Ovary (tissue), 9 donors: Measurements from ENCODE around the gene DAAM2. TPM values are rescaled to one million over a fixed set of nuclear protein-coding genes. Genes with fewer than 3 reads are reported as not detected.

Experiments used
- DNase-seq, 5 donors: peaks; one replicate each; pipeline ENCODE4 v3.0.0-alpha.2; 2019 to 2020
- H3K27ac ChIP-seq, 2 donors: fragments of 200-600 bp; one replicate each; pipeline versions ENCODE4 v1.5.1 to v1.8.0; 2019 to 2022
- H3K27me3 ChIP-seq: fragments of 200-600 bp; one replicate; pipeline ENCODE4 v1.8.0; 2022
- H3K36me3 ChIP-seq: fragments of 200-600 bp; sonication (generic); one replicate; pipeline ENCODE4 v1.5.1; 2019
- H3K4me1 ChIP-seq: one replicate; pipeline ENCODE4 v1.8.1; 2013; ENCODE audit warnings: mild to moderate bottlenecking, moderate library complexity; ENCODE audit not compliant: insufficient read depth
- H3K4me3 ChIP-seq: fragments of 200-600 bp; sonication (generic); one replicate; pipeline ENCODE4 v1.5.1; 2017
- H3K9me3 ChIP-seq, 2 donors: fragments of 200-600 bp in 1 of 2; sonication (generic) in 1 of 2; one replicate each; pipeline versions ENCODE4 v1.5.1 to v1.8.1; 2013 to 2019; ENCODE audit warnings: mild to moderate bottlenecking in 1 of 2, moderate library complexity in 1 of 2
- CTCF ChIP-seq, 3 donors: fragments of 450-650 bp in 2 of 3; fragments of 200-600 bp in 1 of 3; IDR thresholded peaks; one replicate each; pipeline versions ENCODE4 v1.5.1 to v1.8.0; 2016 to 2022; ENCODE audit warnings: antibody characterized with exemption in 3 of 3, mild to moderate bottlenecking in 1 of 3
- EP300 ChIP-seq: sonication (generic); formaldehyde crosslinking; IDR thresholded peaks from one replicate; pipeline ENCODE4 v1.6.1; 2017; ENCODE audit warnings: antibody characterized with exemption
- POLR2A ChIP-seq: fragments of 450-650 bp; IDR thresholded peaks from one replicate; pipeline ENCODE4 v1.6.1; 2017; ENCODE audit warnings: antibody characterized with exemption, mild to moderate bottlenecking, moderate library complexity
- WGBS, 3 donors: extraction: QIAGEN DNeasy Blood & Tissue Kit in 1 of 3; methylation state at CpG; one replicate each; pipeline versions ENCODE4 v1.1.5 to v1.1.7; 2013 to 2017; 5-methylcytosine and 5-hydroxymethylcytosine counted together
- intact Hi-C, 4 donors: fragments of 100-400 bp; cut with DNase I; formaldehyde crosslinking; loops; one replicate each; pipeline versions ENCODE4 v1.11.0 to v1.15.1; 2022 to 2023
- polyA plus RNA-seq, 2 donors: library from polyadenylated mRNA; stranded (reverse); fragments of 200-250 nt in 1 of 2; fragments of 350-450 nt in 1 of 2; fragmentation: Illumina TruSeq in 1 of 2; extraction: RNeasy Lipid Tissue Mini Kit (QIAGEN cat#74804) in 1 of 2; gene quantifications; one replicate each; pipeline ENCODE4 v1.2.3, GENCODE V29; 2013 to 2014
- total RNA-seq, 7 donors: library from RNA; depleted of rRNA in 2 of 7; stranded (reverse); fragments of >200 nt in 2 of 7; fragmentation: NEBNext Ultra II Directional in 3 of 7; extraction: Animal tissue kit (Norgen Biotek cat#: 25700) in 3 of 7; gene quantifications; one replicate each; pipeline versions ENCODE4 v1.1.0 to v1.2.4, GENCODE V29; 2016 to 2023
- donor health status: DM: no; HTN: no; CAD: no; lungs with moderate emphysema.
- donor health status: DM: no; HTN: no; CAD: no.
- donor health status: Bipolar disorder and iron deficiency.
- donor health status: DM: yes; HTN: yes; CAD: no.
- donor health status: DM: no; HTN: no; CAD: no.
- donor health status: DM: yes; HTN: yes; CAD: no.

DAAM2 gene
- total and polyA plus RNA-seq, 9 donors = 8.5 to 27.8 (median 18.5) TPM

DNA sequence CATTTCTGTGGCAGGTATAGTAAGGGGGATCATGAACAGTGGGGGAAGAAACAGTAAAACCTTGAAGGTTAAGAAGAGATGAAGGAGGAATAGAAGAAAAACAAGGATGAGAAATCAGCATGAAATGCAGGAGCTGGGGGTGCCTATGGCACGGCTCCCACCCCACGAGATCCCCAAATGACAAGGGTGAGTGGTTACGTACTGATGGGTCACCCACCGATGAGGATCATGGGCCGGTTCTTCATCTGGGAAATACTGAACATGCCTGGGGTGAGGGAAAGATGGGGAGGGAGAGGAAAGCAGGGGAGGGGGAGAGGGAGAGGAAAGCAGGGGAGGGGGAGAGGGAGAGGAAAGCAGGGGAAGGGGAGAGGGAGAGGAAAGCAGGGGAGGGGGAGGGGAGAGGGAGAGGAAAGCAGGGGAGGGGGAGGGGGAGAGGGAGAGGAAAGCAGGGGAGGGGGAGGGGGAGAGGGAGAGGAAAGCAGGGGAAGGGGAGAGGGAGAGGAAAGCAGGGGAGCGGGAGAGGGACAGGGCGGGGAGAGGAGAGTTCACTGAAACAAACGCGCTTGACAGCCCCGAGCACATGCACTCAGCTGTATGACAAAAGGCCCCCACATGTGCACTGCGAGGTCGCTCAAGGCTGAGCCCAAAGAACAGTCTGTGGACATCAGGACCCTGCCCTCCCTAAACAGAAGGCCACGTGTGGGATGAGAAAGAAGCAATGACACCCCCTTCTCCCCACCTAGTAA, 116.8 kb downstream of the DAAM2 start:
- Histone ChIP-seq H3K4me3 (no peak overlapping the region), H3K27me3 (no peaks in the 10 kb centered on the region), H3K36me3 (no peaks in the 10 kb centered on the region), H3K9me3 (no peaks in the 10 kb centered on the region), H3K4me1 (no peaks in the 10 kb centered on the region), H3K27ac (no peak overlapping the region)
- 84 to 86% (median 85%) methylated on average over 13 of the region's 13 CpGs for WGBS, 3 donors
- TF ChIP-seq POLR2A = no peak
- no peak for TF ChIP-seq CTCF (IDR thresholded peaks at IDR 0.05)
- TF ChIP-seq EP300 = no peak
- no peak for DNase-seq
- intact Hi-C loops = no loop called here

DNA sequence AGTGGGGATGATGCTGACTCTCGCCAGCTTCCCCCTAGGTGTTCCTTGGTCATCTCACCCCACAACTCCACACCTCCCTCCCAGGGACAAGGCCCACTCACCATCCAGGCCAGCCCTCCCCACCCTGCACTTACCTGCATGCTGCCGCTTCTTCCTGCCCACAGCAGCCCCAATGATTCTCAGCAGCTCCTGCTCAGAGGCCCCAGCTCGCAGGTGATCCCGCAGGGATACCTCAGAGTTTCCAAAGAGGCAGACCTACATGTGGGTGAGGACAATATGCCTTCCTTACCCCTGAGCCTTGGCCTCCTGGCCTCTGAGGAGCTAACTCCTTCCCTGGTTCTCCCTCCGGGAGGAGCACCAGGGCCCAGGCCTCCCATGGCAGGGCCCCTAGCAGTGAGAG, 117.5 kb downstream of the DAAM2 start:
- Histone ChIP-seq H3K27me3 (no peaks in the 10 kb centered on the region), H3K4me1 (no peaks in the 10 kb centered on the region), H3K9me3 (no peaks in the 10 kb centered on the region), H3K27ac (no peak overlapping the region), H3K4me3 (no peak overlapping the region), H3K36me3 (no peaks in the 10 kb centered on the region)
- intact Hi-C loops = no loop called here
- TF ChIP-seq EP300 (no peak), POLR2A (no peak), CTCF (IDR thresholded peaks at IDR 0.05) (no peak)
- WGBS, 3 donors = 95% methylated on average over 5 of the region's 5 CpGs
- no peak for DNase-seq

GRCh38 chr6:39910164-39910563, 118.0 kb downstream of the DAAM2 start:
- intact Hi-C loops = no loop called here
- no peak for DNase-seq
- Histone ChIP-seq H3K27me3 (no peaks in the 10 kb centered on the region), H3K27ac (no peak overlapping the region), H3K36me3 (no peaks in the 10 kb centered on the region), H3K4me3 (no peak overlapping the region), H3K4me1 (no peaks in the 10 kb centered on the region), H3K9me3 (no peaks in the 10 kb centered on the region)
- TF ChIP-seq EP300 (no peak), POLR2A (no peak), CTCF (IDR thresholded peaks at IDR 0.05) (no peak)

GRCh38 chr6:39910744-39911143, 118.6 kb downstream of the DAAM2 start:
- no peak for DNase-seq
- H3K36me3 ChIP-seq = no peaks in the 10 kb centered on the region
- H3K27me3 ChIP-seq = no peaks in the 10 kb centered on the region
- no peaks in the 10 kb centered on the region for H3K9me3 ChIP-seq
- 92 to 97% (median 96%) methylated on average over 2 of the region's 2 CpGs for WGBS, 3 donors
- H3K4me1 ChIP-seq = no peaks in the 10 kb centered on the region
- TF ChIP-seq POLR2A = no peak
- no peak for TF ChIP-seq EP300
- no peak for TF ChIP-seq CTCF (IDR thresholded peaks at IDR 0.05)
- intact Hi-C loops = no loop called here
- H3K27ac ChIP-seq = no peak overlapping the region
- H3K4me3 ChIP-seq = no peak overlapping the region
